GM23248 (cell line): ENCODE results near the gene TEX261. TPM values are rescaled to one million over a fixed set of nuclear protein-coding genes. Genes with fewer than 3 reads are reported as not detected.

ENCODE experiments used
- DNase-seq: peaks from one replicate; pipeline ENCODE4 v3.0.0-alpha.2; 2015
- H2AFZ ChIP-seq: fragments of 200-600 bp; sonication (generic); 2 replicates; pipeline ENCODE4 v1.6.1; 2016; ENCODE audit warnings: antibody characterized with exemption
- H3F3A ChIP-seq: fragments of 200-600 bp; sonication (generic); 2 replicates; pipeline ENCODE4 v1.6.1; 2016; ENCODE audit warnings: mild to moderate bottlenecking, antibody characterized with exemption, mixed run types; ENCODE audit not compliant: insufficient read depth
- H3K27ac ChIP-seq: fragments of 200-600 bp; sonication (generic); 2 replicates; pipeline ENCODE4 v1.5.1; 2016; ENCODE audit warnings: mild to moderate bottlenecking
- H3K27me3 ChIP-seq: fragments of 200-600 bp; sonication (generic); replicated peaks from 2 replicates; pipeline ENCODE4 v1.6.1; 2016; ENCODE audit warnings: mild to moderate bottlenecking; ENCODE audit not compliant: insufficient read depth
- H3K36me3 ChIP-seq: fragments of 200-600 bp; sonication (generic); 2 replicates; pipeline ENCODE4 v1.6.1; 2016; ENCODE audit warnings: low read depth, mild to moderate bottlenecking
- H3K4me1 ChIP-seq: fragments of 200-600 bp; sonication (generic); 2 replicates; pipeline ENCODE4 v1.6.1; 2016; ENCODE audit warnings: mild to moderate bottlenecking; ENCODE audit not compliant: insufficient read depth
- H3K4me2 ChIP-seq: fragments of 200-600 bp; sonication (generic); one replicate; pipeline ENCODE4 v1.6.1; 2016; ENCODE audit warnings: mild to moderate bottlenecking; ENCODE audit not compliant: unreplicated experiment
- H3K4me3 ChIP-seq: fragments of 200-600 bp; sonication (generic); 2 replicates; pipeline ENCODE4 v1.5.1; 2016; ENCODE audit warnings: mild to moderate bottlenecking
- H3K79me2 ChIP-seq: fragments of 200-600 bp; sonication (generic); 2 replicates; pipeline ENCODE4 v1.6.1; 2016; ENCODE audit warnings: mild to moderate bottlenecking; ENCODE audit not compliant: insufficient read depth
- H3K9ac ChIP-seq: fragments of 200-600 bp; sonication (generic); 2 replicates; pipeline ENCODE4 v1.6.1; 2016; ENCODE audit warnings: mild to moderate bottlenecking
- H3K9me2 ChIP-seq: fragments of 200-600 bp; sonication (generic); 2 replicates; pipeline ENCODE4 v1.6.1; 2016; ENCODE audit warnings: mixed run types, mild to moderate bottlenecking, moderate library complexity; ENCODE audit not compliant: insufficient read depth
- H3K9me3 ChIP-seq: fragments of 200-600 bp; sonication (generic); one replicate; pipeline ENCODE4 v1.6.1; 2017; ENCODE audit warnings: low read depth
- H4K20me1 ChIP-seq: fragments of 200-600 bp; sonication (generic); 2 replicates; pipeline ENCODE4 v1.6.0; 2016; ENCODE audit not compliant: insufficient read depth
- EZH2phosphoT487 ChIP-seq: fragments of 200-600 bp; sonication (generic); IDR thresholded peaks from 2 replicates; pipeline ENCODE4 v1.6.1; 2018; ENCODE audit warnings: antibody characterized with exemption, moderate library complexity, mild to moderate bottlenecking, low read depth; ENCODE audit not compliant: insufficient read depth
- WGBS, 2 experiments: methylation state at CpG; one replicate each; pipeline ENCODE4 v1.1.6; 2015 to 2017; ENCODE audit warnings: low lambda C conversion rate in 2 of 2, low coverage in 1 of 2; ENCODE audit errors: missing lambda C conversion rate in 2 of 2; 5-methylcytosine and 5-hydroxymethylcytosine counted together
- in situ Hi-C: fragments of 300-500 bp; cut with MboI; formaldehyde crosslinking; loops from 2 replicates; pipeline ENCODE4 v1.15.0; 2020
- polyA plus RNA-seq: library from polyadenylated mRNA; unstranded; fragments of >200 nt; fragmentation: Nextera tagmentation; extraction: Ambion mirVana; gene quantifications from 2 replicates; pipeline ENCODE4 v1.2.1, GENCODE V29; 2016
- small RNA-seq: library from RNA; depleted of rRNA; stranded (forward); fragments of <200 nt; gene quantifications from one replicate; pipeline ENCODE3, GENCODE V24; 2014; ENCODE audit warnings: low read depth, low replicate concordance
- total RNA-seq: library from RNA; depleted of rRNA; stranded (reverse); fragments of >200 nt; shearing (Covaris generic); gene quantifications from 2 replicates; pipeline ENCODE4 v1.2.3, GENCODE V29; 2014; rRNA removed

The TEX261 gene
- total and polyA plus RNA-seq, 2 experiments from 2014 or later: 54.1 to 64.1 TPM

DNA sequence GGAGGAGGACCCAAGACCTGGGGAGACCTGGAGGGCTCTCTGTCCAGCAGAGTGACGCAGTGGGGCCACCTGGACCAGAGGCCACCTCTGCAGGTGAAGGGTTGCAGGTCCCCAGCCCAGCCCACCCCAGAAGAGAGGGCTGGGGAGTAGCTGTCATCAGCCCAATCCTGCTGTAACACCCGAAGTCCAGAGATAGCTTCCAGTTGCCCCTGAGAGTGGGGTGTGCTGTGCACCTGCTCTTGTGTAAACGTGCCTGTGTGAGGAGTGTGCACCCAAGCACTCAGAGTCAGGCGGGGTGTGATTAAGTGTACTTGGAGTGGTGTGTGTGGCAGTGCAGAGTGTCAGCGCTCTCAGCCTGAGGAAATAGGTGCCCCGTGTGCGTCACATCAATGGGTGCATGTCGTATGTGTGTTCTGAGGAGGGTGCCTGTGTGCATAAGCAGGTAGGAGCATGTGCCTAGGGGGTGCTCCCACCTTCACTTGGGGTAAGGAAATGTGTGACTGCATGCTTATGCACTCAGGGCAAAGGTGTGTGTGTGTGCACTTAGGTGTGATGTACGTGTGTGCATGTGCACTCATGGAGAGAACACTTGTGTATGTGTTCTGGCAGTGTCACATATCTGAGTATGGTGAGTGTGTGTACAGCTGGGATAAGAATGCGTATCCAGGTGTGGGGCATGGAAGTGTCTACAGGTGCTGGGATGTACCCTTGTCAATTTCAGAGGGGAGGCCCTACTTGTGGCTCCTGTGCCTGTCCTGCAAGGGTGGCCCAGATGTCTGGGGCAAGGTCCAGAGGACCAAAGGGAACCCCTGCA is 58.3 kb downstream of the TEX261 start:
- no peak overlapping the region for H2AFZ ChIP-seq
- no peak overlapping the region for H3K4me3 ChIP-seq
- no peaks in the 10 kb centered on the region for H3K9me2 ChIP-seq
- 52 to 53% methylated on average over 9 to 10 of the region's 10 CpGs for WGBS, 2 experiments
- no peaks in the 10 kb centered on the region; the same call in 1 of the 2 replicates for H3K27me3 ChIP-seq
- H3K27ac ChIP-seq: no peak overlapping the region
- TF ChIP-seq EZH2phosphoT487: no peak
- in situ Hi-C loops: no loop called here
- H4K20me1 ChIP-seq: no peaks in the 10 kb centered on the region
- H3K9ac ChIP-seq: no peak overlapping the region
- H3K79me2 ChIP-seq: no peaks in the 10 kb centered on the region
- no peaks in the 10 kb centered on the region for H3K4me1 ChIP-seq
- DNase-seq: no peak
- H3K9me3 ChIP-seq: no peaks in the 10 kb centered on the region
- no peak overlapping the region for H3K4me2 ChIP-seq
- H3F3A ChIP-seq: no peaks in the 10 kb centered on the region
- no peaks in the 10 kb centered on the region for H3K36me3 ChIP-seq

Small RNAs within 50 kb of the gene (small RNA-seq; reads per million reads assigned to genes)
- not detected for gene RN7SL160P

Other genes with a start within 250 kb of the TEX261 start
- under 0.01 TPM in 1 of 2 replicates, not detected in the other for gene ADD2, start 226.7 kb downstream of the TEX261 start, total RNA-seq
- gene ADD2, start 226.7 kb downstream of the TEX261 start, polyA plus RNA-seq: not detected in 2 replicates
- gene FIGLA, start 204.2 kb downstream of the TEX261 start, total RNA-seq: not detected in 2 replicates
- not detected in 2 replicates for gene FIGLA, start 204.2 kb downstream of the TEX261 start, polyA plus RNA-seq
- not detected in 2 replicates for gene CLEC4F, start 174.3 kb downstream of the TEX261 start, total RNA-seq
- gene CLEC4F, start 174.3 kb downstream of the TEX261 start, polyA plus RNA-seq: not detected in 2 replicates
- gene CD207, start 159.1 kb downstream of the TEX261 start, total RNA-seq: not detected in 2 replicates
- not detected in 2 replicates for gene CD207, start 159.1 kb downstream of the TEX261 start, polyA plus RNA-seq
- gene VAX2, start 94.3 kb downstream of the TEX261 start, total RNA-seq: 1.1 and 2.0 TPM in 2 replicates
- gene VAX2, start 94.3 kb downstream of the TEX261 start, polyA plus RNA-seq: 0.85 and 1.5 TPM in 2 replicates
- not detected in 2 replicates for gene ATP6V1B1, start 59.0 kb downstream of the TEX261 start, total RNA-seq
- gene ATP6V1B1, start 59.0 kb downstream of the TEX261 start, polyA plus RNA-seq: 0.60 TPM in 1 of 2 replicates, not detected in the other
- gene ANKRD53, start 16.2 kb downstream of the TEX261 start, total RNA-seq: not detected in 2 replicates
- 0.65 and 1.2 TPM in 2 replicates for gene ANKRD53, start 16.2 kb downstream of the TEX261 start, polyA plus RNA-seq
- 65.8 and 86.4 TPM in 2 replicates for gene NAGK, start 73.8 kb upstream of the TEX261 start, total RNA-seq
- gene NAGK, start 73.8 kb upstream of the TEX261 start, polyA plus RNA-seq: 136 and 142 TPM in 2 replicates
- 16.5 and 21.1 TPM in 2 replicates for gene MCEE, start 135.4 kb upstream of the TEX261 start, total RNA-seq
- gene MCEE, start 135.4 kb upstream of the TEX261 start, polyA plus RNA-seq: 30.6 and 33.3 TPM in 2 replicates
- gene MPHOSPH10, start 135.8 kb upstream of the TEX261 start, total RNA-seq: 18.8 and 18.9 TPM in 2 replicates
- 26.4 and 26.6 TPM in 2 replicates for gene MPHOSPH10, start 135.8 kb upstream of the TEX261 start, polyA plus RNA-seq
- under 0.01 TPM in 2 replicates for gene PAIP2B, start 232.2 kb upstream of the TEX261 start, total RNA-seq
- gene PAIP2B, start 232.2 kb upstream of the TEX261 start, polyA plus RNA-seq: 0.10 and 0.11 TPM in 2 replicates